SW 1271 (cell line): ENCODE results near the gene WASF2.

Experiments
- DNase-seq, 2 experiments: peaks; one replicate each; lab custom pipeline; 2025; lab: John Stamatoyannopoulos, UW

WASF2 gene

DNA sequence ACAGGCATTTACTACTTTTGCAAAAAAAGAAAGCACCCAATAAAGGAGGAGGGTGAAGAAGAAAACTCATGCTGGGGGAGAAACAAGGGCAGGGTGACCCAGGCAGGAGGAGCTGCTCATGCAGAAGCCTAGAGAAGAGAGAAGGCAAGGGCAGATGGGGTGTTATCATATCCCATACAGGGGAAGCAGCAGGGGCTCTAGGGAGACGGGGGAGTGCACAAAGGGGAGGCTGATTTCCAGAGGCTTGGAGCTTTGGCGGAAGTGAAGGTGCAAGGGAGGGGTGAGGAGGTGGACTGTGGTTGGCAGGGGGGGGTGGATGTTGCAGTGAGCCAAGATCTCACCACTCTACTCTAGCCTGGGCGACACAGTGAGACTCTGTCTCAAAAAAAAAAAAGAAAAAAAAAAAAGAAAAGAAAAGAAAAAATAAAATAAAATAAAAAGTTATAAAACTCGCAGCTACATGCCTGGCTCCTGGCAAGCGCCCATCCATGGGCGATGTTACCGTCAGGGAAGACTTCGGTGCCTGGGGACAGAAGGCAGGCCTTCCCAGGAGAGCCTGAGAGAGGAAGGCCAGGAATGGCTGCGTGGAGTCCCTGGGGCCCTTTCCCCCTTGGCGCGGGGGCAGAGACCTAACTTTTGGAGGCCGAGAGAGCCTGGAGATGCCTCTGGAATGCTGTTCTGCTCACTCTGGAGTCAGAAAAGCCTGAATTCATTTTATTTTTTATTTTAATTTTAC is 112.0 kb downstream of the WASF2 start:
- no peak for DNase-seq

DNA sequence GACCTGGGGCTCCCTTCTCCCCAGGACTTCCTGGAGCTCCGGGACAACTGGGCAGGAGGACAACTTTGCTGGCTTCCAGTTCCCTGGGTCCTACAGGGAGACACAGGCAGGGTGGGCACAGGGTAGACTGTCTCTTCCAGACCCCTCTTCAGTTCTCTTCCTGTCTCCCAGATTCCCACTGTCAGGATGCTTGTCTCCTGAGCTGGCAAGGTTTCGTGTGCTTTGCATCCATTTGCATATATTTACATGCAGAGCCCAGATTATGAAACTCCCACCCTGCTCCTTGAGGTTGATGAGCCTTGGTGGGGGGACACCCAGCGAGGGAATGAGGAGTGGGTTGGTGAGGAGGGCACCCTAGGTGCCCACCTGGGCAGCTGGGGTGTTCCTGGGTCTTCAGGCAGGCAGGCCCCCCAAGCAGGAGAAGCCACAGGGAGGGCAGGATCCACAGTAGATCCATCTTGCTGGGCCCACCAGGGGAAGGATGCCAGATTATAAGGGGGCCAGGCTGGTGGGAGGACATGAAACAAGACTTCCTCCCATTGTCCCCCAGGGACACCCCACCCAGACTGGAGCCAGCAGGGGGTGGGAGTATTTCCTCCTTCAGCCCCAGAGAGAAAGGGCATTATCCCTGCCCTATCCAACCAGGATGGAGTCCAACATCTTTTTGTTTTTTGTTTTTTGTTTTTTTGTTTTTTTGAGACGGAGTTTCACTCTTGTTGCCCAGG is 115.4 kb downstream of the WASF2 start, which contains the start of gene FCN3:
Gene FCN3 (minus strand): TSS at position 463 of the 725 bp plus-strand sequence. CDS start 6 bp downstream, at position 457.
- DNase-seq: no peak

DNA sequence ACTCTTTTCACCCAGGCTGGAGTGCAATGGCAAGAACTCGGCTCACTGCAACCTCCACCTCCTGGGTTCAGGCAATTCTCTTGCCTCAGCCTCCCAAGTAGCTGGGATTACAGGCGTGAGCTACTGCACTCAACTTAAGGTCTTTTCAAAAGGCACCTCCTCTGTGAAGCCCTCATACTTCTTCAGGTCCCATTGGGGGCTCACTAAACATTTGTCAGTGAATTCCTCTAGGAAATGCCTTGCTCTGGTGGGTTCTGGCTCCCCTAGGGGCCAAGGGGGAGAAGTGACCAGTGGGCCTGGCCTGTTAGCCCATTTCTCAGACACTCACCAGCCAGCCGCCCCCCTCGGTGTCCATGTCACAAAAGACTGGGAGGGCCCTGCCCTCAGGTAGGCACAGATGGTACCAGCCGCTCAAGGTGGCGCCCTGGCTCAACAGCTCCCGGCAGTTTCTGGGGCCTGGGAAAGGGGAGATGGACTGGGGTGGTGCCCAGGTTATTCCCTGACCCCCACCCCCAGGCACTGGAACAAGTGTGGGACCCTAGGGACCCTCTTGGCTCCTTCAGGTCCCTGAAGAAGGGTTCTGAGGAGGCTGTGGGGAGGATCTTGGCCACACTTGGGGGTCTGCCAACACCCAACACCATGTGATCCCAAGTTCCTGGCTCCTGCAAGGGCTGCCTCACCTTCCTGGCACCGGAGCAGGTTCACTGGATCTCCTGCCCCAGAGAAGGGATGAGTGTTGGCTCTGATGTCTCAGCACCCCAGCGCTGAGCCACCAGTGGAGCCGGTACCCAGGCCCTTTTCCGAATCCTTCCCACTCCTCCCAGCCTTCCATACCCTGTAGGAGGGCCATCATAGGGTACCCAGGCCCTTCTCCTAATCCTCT is 116.9 kb downstream of the WASF2 start:
- DNase-seq: no peak

DNA sequence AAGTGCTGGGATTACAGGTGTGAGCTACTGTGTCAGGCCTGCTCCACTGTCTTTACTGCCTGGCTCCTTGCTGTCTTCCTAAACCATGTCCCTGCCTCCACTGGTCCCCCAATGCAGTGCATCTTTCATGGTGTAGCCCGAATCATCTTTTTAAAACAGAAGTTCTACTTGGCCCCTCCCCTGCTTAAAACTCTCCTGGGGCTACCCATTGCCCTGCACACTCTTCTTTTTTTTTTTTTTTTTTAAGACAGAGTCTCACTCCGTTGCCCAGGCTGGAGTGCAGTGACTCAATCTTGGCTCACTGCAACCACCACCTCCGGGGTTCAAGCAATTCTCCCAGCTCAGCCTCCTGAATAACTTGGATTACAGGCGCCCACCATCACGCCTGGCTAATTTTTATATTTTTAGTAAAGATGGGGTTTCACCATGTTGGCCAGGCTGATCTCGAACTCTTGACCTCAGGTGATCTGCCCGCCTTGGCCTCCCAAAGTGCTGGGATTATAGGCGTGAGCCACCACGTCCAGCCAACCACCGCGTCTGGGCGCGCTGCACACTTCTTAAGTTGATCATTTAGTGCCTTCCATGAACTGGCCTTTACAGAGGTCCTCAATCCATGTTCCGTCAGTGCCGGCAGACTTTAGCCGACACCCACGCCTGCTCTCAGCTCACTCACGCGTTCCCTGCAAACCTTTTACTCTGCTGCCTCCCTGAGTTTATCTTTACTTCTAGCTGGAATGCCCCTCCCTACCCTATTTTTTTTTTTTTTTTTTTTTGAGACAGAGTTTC is 117.8 kb downstream of the WASF2 start:
- DNase-seq: no peak

DNA sequence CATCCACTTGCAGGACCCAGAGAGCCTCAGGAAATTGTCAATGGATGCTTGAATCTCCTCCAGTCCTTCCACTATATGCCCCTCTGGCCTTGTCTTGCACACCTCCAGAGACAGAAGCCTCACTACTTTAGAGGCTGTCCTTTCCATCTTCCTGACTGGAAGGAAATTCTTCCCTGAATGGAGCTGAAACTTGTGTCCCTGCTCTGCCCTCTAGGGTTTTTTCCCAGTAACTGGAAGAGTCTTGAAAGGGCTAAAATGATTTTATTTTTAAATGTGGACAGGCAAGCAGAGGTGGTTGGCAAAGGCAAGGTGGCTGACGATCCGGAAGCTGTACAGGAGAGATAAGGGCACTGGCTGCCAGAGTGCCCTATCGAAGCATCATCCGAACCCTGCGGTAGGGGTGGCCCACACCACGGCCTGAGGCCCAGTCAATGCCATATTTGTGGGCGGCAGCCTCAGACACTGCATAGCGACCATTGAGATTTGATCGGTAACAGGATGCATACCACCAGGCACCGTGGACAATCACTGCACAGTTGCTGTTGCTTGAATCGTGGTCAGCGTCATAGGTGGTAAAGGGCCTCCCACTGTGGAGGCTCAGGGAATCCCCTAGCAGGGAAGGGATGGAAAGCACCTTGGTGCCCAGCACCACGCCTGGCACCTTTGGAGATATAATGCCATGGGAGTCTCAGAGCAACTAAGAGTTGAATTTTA is 120.9 kb downstream of the WASF2 start:
- DNase-seq: peak in 1 of 2 experiments; percentile 13

DNA sequence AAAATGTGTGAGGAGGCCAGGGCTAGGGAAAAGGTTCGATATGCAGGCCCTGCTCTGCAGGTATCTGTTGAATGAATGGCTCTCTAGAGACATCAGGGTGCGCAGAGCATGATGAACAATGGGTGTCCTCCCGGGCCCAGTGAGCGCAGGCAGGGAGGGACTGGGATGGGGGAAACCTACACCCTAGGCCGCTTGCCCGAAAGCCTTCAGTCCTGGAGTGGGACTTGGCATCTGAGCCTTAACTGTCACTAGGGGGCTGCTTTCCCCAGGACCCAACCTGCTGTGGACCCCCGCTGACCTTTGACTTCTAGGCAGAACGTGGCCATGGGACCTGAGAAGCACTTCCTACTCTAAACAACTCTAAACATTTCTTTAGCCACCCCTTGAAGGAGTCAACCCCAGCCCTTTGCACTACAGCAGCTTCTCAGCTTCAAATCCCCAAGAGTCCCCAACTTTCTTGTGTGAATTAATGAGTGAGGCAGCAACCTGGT is 122.8 kb downstream of the WASF2 start:
- no peak for DNase-seq

DNA sequence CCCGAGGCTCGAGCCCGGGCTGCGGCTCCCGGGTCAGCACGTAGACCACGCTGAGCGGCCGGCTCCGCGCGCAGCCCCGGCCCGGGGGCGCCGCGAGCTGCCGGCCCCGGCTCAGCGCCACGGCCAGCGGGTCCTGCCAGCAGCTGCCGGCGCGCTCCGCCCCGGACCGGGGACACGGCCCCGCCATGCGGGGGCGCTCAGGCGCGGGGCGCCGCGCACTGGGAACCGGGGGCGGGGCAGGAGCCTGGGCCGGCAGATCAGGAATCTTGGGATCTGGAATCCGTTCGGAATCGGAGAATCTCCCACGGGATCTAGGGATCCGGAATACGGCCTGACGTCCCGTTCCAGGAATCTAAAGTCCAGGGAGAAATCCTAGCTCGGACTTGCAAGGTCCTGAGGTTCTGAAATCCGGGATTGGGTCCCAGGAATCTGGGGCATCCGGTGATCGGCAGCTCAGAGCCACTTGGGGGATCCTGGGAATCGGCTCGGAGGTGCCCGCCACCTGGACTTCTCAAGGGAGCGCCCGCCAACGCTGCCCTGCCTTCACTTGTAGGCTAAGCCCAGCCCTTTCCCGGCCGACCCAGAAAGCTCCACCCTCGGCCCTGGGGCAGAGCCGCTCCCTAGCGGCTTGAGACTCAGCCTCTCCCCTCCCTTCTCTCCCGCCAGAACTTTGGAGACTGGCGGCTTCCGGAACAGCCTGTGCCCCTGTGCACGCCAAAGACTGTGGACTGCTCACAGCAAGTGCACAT is 123.4 kb downstream of the WASF2 start, which contains the start of gene MAP3K6:
Gene MAP3K6 (minus strand): TSS at position 551 of the 749 bp plus-strand sequence. CDS start 364 bp downstream, at position 187.
- DNase-seq: peak; percentile 41 to 71

DNA sequence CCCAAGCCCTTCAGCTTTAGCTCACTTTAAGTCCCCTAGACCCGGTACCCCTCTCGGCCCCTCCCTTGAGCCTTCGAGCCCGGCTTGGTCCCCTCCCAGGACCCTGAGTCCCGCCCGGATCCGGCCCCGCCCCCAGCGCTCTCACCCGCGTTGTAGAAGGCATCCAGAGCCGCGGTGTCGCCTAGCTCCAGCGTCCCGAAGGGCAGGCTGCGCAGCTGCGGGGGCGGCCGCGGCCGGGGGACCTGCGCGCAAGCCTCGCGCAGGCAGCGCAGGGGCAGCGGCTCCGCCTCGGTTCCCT is 123.9 kb downstream of the WASF2 start:
- peak; percentile 72 to 80 for DNase-seq

DNA sequence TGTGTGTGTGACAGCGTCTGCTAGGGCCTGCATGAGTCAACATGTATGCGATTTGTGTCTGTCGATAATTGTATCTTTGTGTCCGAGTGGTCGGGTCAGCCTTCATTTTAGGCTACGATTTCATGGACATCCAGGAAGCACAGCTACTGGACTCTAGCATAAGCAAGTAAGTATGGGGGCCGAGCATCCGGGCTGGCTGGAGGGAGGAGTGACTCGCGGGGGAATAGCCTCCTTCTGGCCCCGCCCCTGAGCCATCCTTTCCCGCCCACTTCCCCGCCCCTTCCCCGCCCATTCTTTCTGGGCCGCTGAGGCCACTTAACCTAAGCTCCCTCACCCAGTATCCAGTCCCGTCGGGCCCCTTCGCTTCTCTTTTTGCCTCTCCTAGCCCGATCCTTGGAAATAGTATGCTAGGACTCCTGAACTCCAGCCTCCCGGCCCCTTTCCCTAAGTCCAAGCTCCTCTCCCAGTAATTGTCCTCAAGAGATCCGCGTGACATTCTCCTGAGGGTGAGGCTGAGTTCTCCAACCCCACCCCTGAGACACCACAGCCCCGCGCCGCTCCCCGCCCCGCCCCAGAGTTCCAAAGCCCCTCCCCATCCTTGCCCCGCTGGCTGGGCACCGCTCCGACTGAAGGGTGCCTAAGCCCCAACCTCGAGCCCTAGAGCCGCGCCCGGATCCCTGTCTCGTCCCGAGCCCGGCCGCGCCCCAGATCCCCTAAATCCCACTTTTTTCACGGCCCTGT is 124.4 kb downstream of the WASF2 start:
- DNase-seq: peak; percentile 72 to 86

DNA sequence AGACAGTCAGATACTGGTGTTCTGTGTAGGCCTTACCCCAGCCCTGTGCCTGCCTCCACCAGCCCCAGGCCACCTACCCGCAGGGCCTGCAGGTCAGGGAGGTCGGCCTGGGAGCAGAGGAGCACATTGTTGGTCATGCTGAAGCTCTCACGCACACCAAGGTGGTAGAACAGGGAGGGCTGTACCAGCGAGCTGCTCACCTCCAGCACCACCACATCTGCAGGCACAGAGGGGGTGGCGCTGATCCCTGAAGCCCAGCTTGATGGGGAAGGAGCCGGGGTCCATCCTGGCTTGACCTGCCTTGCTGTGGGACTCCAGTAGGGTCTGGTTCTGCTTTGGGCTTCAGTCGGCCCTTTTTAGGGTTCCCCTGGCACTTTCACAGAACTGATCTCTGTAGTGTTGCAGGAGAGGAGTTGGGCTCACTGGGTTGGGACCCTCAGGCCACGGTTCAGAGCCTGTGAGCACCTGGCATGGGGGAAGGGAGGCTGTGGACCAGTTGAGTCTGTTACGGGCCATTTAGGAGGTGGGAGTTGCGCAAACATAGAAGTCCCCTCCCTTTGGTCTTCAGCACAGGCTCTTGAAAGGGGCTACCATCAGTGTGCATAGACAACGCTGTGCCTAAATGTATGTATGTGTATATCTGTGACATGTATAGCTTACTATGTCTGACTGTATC is 125.1 kb downstream of the WASF2 start:
- no peak for DNase-seq

DNA sequence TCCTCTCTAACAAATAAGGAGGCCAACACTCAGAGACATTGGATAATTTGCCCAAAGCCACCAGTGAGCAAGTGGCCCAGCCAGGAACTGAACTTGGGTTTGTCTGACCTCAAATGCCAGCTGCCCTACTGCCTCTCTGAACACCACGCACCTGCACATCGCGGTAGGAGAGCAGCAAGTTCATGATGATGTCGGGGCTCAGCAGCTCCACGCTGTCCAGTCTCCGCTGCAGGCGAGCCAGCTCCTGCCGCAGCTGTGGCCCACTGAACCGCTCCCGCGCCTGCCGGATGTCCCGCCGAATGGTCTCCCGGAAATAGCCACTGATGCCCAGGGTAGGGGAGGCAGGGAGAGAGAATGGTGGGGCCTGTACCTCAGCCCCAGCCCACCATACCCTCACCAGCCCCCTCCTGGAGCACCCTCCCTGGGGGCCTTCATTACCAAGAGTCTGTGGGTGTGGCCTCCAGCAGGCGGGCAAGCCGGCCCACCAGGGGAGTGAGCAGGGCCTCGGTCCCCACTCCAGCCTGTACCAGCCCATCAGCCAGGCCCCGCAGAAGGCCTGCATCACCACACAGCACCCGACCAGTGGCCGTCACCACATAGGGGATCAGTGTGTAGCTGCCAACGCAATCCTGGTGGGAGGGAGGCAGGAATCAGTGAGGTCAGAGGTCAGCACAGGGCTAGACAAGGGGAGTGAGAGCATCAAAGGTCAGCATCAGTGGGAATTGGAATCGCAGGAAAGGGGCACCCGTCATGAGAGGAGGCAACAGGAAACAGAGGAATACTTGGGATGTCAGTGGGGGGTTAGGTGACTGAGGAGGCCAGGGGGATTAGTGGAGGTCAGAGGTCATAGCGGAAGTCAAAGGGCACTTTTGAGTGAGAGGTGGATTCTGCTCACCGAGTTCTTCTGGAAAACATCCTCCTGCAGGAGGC is 125.9 kb downstream of the WASF2 start:
- no peak for DNase-seq

DNA sequence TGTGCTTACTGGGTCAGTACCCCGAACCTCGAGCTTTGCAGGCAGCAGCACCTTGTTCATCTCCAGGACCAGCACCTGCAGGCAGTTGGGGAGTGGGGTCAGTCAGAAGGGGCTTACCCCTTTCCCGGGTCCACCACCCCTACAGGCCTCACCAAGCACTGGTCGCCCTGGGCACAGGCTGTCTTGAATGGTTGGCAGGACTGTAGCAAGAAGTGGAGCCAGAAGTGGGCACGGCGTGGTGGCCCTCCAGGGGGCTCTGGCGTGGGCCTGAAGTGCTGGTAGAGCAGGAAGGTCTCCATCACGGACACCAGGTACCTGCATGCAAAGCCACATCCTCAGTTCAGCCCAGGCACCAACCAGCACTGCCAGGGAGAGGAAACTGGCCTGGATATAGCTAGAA is 128.4 kb downstream of the WASF2 start:
- no peak for DNase-seq

DNA sequence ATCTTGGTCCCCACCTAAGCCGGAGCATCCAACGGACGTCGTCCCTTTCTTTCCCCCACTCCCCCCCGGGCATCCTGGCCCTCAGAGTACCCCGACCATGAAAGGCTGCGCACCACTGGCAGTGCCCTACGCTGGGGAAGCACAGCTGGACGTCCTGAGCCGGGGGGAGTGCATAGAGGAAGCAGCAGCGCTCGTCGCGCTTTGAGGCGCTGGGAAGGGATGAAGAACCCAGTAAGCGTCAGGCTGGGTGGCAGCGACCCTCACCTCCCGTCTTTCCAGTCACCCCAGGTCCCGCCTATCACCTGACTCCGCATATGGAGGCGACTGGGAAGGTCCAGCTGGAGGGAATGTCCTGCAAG is 128.9 kb downstream of the WASF2 start:
- DNase-seq: no peak

DNA sequence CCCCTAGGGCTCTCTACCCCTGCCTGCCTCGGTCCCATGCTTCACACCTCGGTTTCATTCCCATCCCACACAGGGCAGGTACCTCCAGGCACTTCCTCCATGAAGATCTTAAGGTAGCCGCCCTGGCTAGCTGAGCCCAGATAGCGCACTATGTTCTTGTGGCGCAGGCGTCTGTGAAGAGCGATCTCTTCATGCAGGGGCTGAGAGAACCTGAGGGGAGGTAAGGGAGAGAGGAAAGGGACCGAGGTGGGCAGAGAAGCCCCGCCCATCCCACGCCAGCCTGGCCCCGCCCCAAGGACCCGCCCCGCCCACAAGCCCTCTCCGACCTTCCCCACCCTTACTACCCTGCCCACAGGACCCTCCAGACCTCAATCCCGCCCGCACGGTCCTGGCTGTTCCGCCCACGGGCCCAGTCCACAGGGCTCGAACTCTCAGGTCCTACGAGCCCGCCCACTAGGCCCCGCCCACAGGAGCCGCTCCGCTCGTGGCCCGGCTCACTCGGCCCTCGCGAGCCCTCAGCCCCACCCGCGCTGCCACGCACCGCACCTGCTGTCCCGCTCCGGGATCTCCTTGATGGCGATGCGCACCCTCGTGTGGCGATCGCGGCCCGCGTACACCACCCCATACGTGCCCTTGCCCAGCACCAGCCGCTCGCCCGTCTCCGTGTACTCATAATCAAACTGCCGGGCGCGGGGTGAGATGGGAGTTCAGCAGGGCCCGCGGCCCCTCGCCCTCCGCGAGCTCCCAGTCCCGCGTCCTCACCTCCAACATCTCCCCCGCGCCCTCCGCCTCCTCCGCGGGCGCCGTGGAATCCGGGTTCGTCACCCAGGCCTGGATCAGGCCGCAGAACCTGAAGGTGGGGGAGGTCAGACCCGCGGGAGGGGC is 129.6 kb downstream of the WASF2 start:
- no peak for DNase-seq

DNA sequence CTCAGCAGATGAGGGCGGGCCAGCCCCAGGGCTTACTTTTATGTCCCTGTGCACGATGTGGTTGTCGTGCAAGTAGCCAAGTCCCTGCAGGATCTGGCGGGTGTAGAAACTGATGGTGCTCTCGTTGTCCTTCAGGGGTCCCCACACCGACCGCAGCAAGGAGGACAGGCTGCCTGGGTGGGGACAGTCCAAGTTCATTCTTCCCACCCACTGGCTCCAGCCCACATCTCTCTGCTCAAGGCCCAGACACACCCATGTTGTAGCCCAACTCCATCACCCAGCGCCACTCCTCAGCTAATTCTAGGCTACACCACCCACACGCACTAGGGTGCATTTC is 130.2 kb downstream of the WASF2 start:
- no peak for DNase-seq

DNA sequence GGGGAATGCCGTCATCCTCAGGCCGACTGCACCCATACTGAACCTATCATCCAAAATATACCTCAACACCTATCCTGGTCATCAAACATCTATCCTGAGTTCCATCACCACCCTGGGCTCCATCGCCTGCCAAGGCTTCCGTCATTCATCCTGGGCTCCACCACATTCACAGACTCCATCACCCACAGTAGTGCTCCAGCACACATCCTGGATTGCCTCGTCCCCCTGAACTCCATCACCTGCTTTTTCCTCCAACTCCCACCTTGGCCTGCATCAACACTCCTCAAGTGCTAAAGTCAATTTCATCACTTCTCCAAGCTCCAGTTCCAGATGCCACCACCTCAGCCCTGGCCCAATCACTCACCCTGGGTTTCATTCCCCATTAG is 131.0 kb downstream of the WASF2 start:
- DNase-seq: no peak
